Kidney (tissue), 14 donors: ENCODE data around the gene RAB6B. TPM values are rescaled to one million over a fixed set of nuclear protein-coding genes. Genes with fewer than 3 reads are reported as not detected.
A peak's percentile ranks its signal among the peaks of the same experiment; 100 is the strongest.

Experiments used
- DNase-seq, 5 donors: peaks; one replicate each; pipeline ENCODE4 v3.0.0-alpha.2; 2013 to 2020
- FAIRE-seq: peaks from 2 replicates; lab custom pipeline; 2012; peaks lifted over from hg19 to GRCh38; lab: Jason Lieb, UNC
- H3K27ac ChIP-seq, 2 donors: one replicate each; pipeline ENCODE4 v1.7.0; 2013; ENCODE audit warnings: low read depth in 2 of 2, low read length in 2 of 2, inconsistent platforms in 1 of 2
- H3K27me3 ChIP-seq: one replicate; pipeline ENCODE4 v1.7.1; 2013; ENCODE audit warnings: low read length, inconsistent platforms; ENCODE audit not compliant: control insufficient read depth, insufficient read depth
- H3K36me3 ChIP-seq, 3 donors: one replicate each; pipeline versions ENCODE4 v1.7.0 to v1.7.1; 2013; ENCODE audit warnings: low read length in 3 of 3, control low read depth in 1 of 3, inconsistent platforms in 1 of 3; ENCODE audit not compliant: insufficient read depth in 3 of 3, control insufficient read depth in 2 of 3
- H3K4me1 ChIP-seq, 3 donors: one replicate each; pipeline versions ENCODE4 v1.7.0 to v1.7.1; 2013; ENCODE audit warnings: low read length in 3 of 3, inconsistent platforms in 1 of 3, low read depth in 1 of 3; ENCODE audit not compliant: control insufficient read depth in 2 of 3, insufficient read depth in 2 of 3
- H3K4me3 ChIP-seq, 3 donors: one replicate each; pipeline versions ENCODE4 v1.7.0 to v1.8.1; 2013; ENCODE audit warnings: low read length in 3 of 3, control low read depth in 1 of 3, inconsistent platforms in 1 of 3
- H3K9ac ChIP-seq, 3 donors: one replicate each; pipeline versions ENCODE4 v1.7.0 to v1.7.1; 2013; ENCODE audit warnings: low read length in 3 of 3, control low read depth in 1 of 3, inconsistent platforms in 1 of 3
- H3K9me3 ChIP-seq, 3 donors: one replicate each; pipeline versions ENCODE4 v1.7.0 to v1.7.1; 2013; ENCODE audit warnings: low read length in 3 of 3, control low read depth in 1 of 3, inconsistent platforms in 1 of 3; ENCODE audit not compliant: control insufficient read depth in 2 of 3, insufficient read depth in 1 of 3
- CTCF ChIP-seq: IDR thresholded peaks from 3 replicates; pipeline ENCODE4 v1.5.1; 2012; ENCODE audit warnings: mild to moderate bottlenecking, moderate library complexity, borderline replicate concordance; ENCODE audit not compliant: insufficient read depth; ENCODE audit errors: extremely low read depth
- intact Hi-C: fragments of 100-400 bp; cut with DNase I; formaldehyde crosslinking; loops from one replicate; pipeline ENCODE4 v1.11.1; 2022
- polyA plus RNA-seq: library from polyadenylated mRNA; stranded (reverse); fragments of 350-450 nt; fragmentation: Illumina TruSeq; extraction: RNeasy Lipid Tissue Mini Kit (QIAGEN cat#74804); gene quantifications from one replicate; pipeline ENCODE4 v1.2.3, GENCODE V29; 2014; ENCODE audit warnings: low read depth, low replicate concordance; ENCODE audit not compliant: insufficient read depth
- total RNA-seq: library from RNA; stranded (reverse); fragmentation: NEBNext Ultra II Directional; extraction: Animal tissue kit (Norgen Biotek cat#: 25700); gene quantifications from one replicate; pipeline ENCODE4 v1.2.1, GENCODE V29; 2021
- donor health status: control.
- donor health status: control.
- donor health status: control.
- donor health status: control.
- donor health status: control.
- donor health status: DM: yes; HTN: yes; CAD: no.
- donor health status: Normal renal cell carcinoma (clear cell type).

The RAB6B gene
- total and polyA plus RNA-seq, 2 donors from 2014 or later, result 6.6 to 17.7 TPM

GRCh38 chr3:133836497-133837158 is 59.1 kb downstream of the RAB6B start:
- Histone ChIP-seq H3K4me3 (no peak overlapping the region), H3K27ac (no peak overlapping the region), H3K36me3 (no peaks in the 10 kb centered on the region), H3K9ac (no peak overlapping the region), H3K27me3 (no peaks in the 10 kb centered on the region), H3K9me3 (no peaks in the 10 kb centered on the region), H3K4me1 (no peaks in the 10 kb centered on the region)
- TF ChIP-seq CTCF, result no peak
- FAIRE-seq, result no peak
- intact Hi-C loops, result no loop called here
- peak in 1 of 5 donors; percentile 8 for DNase-seq

DNA sequence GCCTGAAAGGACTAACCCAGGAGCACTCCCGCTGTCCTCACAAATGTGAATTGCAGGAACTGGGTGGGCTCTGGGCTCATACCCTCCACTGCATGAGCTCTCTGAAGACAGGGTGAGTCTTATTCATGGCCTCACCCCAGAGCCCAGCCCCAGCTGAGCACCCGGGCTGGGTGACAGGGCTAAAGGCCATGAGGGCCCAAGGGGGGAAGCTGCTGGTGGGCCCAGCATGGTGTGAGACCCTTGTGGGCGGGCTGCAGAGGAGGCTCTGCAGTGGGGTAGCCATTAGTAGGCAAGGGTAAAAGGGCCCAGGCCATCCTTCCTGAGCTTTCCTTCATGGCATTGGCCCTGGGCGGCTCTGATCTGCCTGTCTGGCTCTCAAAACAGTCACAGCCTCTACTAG is 59.7 kb downstream of the RAB6B start:
- Histone ChIP-seq H3K27me3 (no peaks in the 10 kb centered on the region), H3K9ac (no peak overlapping the region), H3K4me1 (no peaks in the 10 kb centered on the region), H3K4me3 (no peak overlapping the region), H3K36me3 (no peaks in the 10 kb centered on the region), H3K9me3 (no peaks in the 10 kb centered on the region), H3K27ac (no peak overlapping the region)
- intact Hi-C loops, result no loop called here
- DNase-seq (peak in 1 of 5 donors; percentile 2), FAIRE-seq (no peak)
- no peak for TF ChIP-seq CTCF

DNA sequence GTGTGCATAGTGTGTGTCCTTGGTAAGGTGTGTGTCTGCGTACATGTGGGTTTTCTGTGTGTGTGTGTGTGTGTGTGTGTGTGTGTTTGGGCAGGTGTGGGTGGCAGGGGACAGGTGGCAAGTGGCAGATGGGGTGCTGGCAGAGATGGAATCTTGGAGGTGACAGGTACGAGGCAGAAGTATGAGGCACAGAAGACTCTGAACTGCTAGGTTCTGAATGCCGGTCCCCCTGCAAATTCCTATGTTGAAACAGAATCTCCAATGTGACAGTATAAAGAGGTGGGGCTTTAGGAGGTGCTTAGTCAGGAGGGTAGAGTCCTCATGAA is 60.3 kb downstream of the RAB6B start:
- H3K36me3 ChIP-seq, result no peaks in the 10 kb centered on the region
- FAIRE-seq, result no peak
- DNase-seq, result no peak
- H3K27me3 ChIP-seq, result no peaks in the 10 kb centered on the region
- no peak overlapping the region for H3K9ac ChIP-seq
- no peaks in the 10 kb centered on the region for H3K4me1 ChIP-seq
- intact Hi-C loops, result no loop called here
- no peak for TF ChIP-seq CTCF
- no peaks in the 10 kb centered on the region for H3K9me3 ChIP-seq
- H3K4me3 ChIP-seq, result no peak overlapping the region
- H3K27ac ChIP-seq, result no peak overlapping the region
